ENCODE measurements around the gene SWT1.
A peak's percentile ranks its signal among the peaks of the same experiment; 100 is the strongest.

SWT1 gene

DNA sequence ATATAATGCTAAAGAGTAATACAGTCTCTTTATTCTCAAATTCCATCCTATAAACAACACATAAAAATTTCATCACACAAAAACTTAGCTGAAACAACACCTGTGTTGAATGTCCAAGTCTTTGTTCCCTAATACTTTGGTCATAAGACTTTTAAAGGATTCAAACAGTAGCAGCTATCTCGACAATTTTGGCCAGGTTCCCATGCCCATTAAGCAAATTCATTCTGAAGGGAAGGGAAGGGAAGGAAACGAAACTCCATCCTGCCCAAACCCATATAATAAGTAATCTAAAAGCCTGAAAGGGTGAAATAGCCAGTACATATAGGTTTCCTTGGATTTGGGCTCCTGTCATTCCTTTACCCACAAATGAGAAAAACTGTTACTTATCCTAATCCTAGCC lies 152.6 kb downstream of the SWT1 start:
- no peaks in the 10 kb centered on the region for H3K9me3 ChIP-seq (ENCODE audit: insufficient read depth, low read depth, low read length)
- TF ChIP-seq, protein P1, sequence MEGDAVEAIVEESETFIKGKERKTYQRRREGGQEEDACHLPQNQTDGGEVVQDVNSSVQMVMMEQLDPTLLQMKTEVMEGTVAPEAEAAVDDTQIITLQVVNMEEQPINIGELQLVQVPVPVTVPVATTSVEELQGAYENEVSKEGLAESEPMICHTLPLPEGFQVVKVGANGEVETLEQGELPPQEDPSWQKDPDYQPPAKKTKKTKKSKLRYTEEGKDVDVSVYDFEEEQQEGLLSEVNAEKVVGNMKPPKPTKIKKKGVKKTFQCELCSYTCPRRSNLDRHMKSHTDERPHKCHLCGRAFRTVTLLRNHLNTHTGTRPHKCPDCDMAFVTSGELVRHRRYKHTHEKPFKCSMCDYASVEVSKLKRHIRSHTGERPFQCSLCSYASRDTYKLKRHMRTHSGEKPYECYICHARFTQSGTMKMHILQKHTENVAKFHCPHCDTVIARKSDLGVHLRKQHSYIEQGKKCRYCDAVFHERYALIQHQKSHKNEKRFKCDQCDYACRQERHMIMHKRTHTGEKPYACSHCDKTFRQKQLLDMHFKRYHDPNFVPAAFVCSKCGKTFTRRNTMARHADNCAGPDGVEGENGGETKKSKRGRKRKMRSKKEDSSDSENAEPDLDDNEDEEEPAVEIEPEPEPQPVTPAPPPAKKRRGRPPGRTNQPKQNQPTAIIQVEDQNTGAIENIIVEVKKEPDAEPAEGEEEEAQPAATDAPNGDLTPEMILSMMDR (conservative IDR thresholded peaks at IDR 0.05; ENCODE audit: low read length) = no peak
- no peak for TF ChIP-seq EZH2phosphoT487 (IDR thresholded peaks at IDR 0.05; ENCODE audit: borderline replicate concordance)
- no peaks in the 10 kb centered on the region for H3K9me2 ChIP-seq (replicated peaks; ENCODE audit: low read depth, low read length)
- H3K9ac ChIP-seq (ENCODE audit: low read depth, low read length, poor library complexity, severe bottlenecking) = no peak overlapping the region
- H3K79me2 ChIP-seq (ENCODE audit: insufficient read depth, low read length) = peaks cover 75% of the 10 kb centered on the region
- no peak overlapping the region for H2AFZ ChIP-seq (ENCODE audit: low read length)
- H3K4me3 ChIP-seq (ENCODE audit: low read length, poor library complexity, severe bottlenecking) = peak overlapping the region; percentile 40
- peak overlapping the region; percentile 98 for H3K4me2 ChIP-seq (ENCODE audit: low read depth, low read length, poor library complexity, severe bottlenecking)
- H4K20me1 ChIP-seq (ENCODE audit: insufficient read depth, low read length, poor library complexity, severe bottlenecking) = peaks cover 78% of the 10 kb centered on the region
- H3F3A ChIP-seq (ENCODE audit: low read depth) = no peaks in the 10 kb centered on the region
- H3K36me3 ChIP-seq (ENCODE audit: insufficient read depth, low read length) = peaks cover 70% of the 10 kb centered on the region
- H3K27me3 ChIP-seq (ENCODE audit: insufficient read depth, low read length, poor library complexity, severe bottlenecking) = no peaks in the 10 kb centered on the region
- peaks cover 53% of the 10 kb centered on the region for H3K4me1 ChIP-seq (ENCODE audit: insufficient read depth, low read length, poor library complexity, severe bottlenecking)

DNA sequence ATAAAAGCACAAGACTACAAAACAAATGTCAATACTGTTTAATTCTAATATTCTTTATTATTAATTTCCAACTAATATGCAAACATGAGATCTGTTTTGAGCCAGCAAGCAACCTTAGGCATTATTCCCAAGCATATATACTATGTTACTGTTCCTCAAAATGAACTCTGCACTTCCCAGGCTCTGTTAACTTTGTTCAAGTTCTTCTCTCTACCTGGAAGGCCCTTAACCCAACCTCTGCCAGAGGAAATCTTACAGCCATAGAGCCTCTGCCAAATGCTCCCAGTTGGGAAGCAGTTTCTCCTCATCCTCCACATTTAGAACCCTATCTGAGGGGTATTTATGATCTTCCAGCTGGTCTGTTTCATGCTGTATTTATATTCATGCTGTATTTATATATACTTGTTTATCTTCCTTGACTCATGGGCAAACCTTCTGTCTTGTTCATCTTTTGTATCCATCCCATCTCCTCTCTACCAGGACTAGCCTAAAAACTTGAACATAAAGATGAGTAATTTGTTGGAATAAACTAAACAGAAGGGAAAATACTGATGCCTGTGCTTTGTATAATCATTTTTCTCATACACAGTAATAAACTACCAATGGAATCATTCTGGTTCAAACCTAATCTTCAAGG lies 154.7 kb downstream of the SWT1 start:
- TF ChIP-seq, protein P1 (conservative IDR thresholded peaks at IDR 0.05; ENCODE audit: low read length) = no peak
- no peak for TF ChIP-seq EZH2phosphoT487 (IDR thresholded peaks at IDR 0.05; ENCODE audit: borderline replicate concordance)
- H4K20me1 ChIP-seq (ENCODE audit: insufficient read depth, low read length, poor library complexity, severe bottlenecking) = peaks cover 95% of the 10 kb centered on the region
- H3K79me2 ChIP-seq (ENCODE audit: insufficient read depth, low read length) = peaks cover 95% of the 10 kb centered on the region
- H3K4me2 ChIP-seq (ENCODE audit: low read depth, low read length, poor library complexity, severe bottlenecking) = peak overlapping the region; percentile 98
- H3F3A ChIP-seq (ENCODE audit: low read depth) = no peaks in the 10 kb centered on the region
- H3K27me3 ChIP-seq (ENCODE audit: insufficient read depth, low read length, poor library complexity, severe bottlenecking) = peaks cover 5% of the 10 kb centered on the region
- H3K4me3 ChIP-seq (ENCODE audit: low read length, poor library complexity, severe bottlenecking) = peak overlapping the region; percentile 99
- H3K9me2 ChIP-seq (replicated peaks; ENCODE audit: low read depth, low read length) = no peaks in the 10 kb centered on the region
- no peak overlapping the region for H2AFZ ChIP-seq (ENCODE audit: low read length)
- peaks cover 64% of the 10 kb centered on the region for H3K4me1 ChIP-seq (ENCODE audit: insufficient read depth, low read length, poor library complexity, severe bottlenecking)
- no peaks in the 10 kb centered on the region for H3K9me3 ChIP-seq (ENCODE audit: insufficient read depth, low read depth, low read length)
- peak overlapping the region; percentile 98 for H3K9ac ChIP-seq (ENCODE audit: low read depth, low read length, poor library complexity, severe bottlenecking)
- H3K36me3 ChIP-seq (ENCODE audit: insufficient read depth, low read length) = peaks cover 49% of the 10 kb centered on the region

DNA sequence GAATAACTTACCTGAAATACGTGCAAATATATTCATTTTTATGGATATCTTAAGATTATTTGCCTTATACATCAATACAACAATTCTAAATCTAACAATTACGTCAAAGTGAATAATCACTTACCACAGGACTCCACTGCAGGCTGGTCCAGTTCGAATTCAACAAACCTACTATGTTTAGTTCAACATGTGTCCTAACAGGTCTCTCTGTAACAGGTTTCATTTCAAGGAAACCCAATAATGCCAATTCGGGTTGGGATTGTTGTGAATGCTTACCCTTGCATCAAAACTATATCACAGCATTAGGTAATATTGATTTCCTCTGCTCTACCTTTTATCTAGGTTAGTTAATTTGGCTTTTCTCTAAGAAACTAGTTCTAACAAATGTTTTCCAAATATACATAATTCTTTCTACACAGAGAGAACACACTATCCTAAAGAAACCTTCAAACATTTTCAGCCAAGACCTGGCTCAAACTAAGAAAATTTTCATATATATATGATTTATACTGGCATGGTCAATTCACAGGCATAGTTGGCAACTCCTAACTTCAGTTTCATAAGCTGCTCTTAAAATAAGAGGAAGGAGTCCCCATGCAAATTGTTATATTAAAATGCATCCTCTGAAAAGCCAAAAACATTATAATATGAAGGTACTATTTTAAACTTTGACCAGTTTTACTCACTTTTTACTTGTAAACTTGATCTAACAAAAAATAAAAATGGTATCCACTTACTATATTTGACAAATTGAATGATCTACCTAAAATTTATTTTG lies 155.6 kb downstream of the SWT1 start:
- H3K9me2 ChIP-seq (replicated peaks; ENCODE audit: low read depth, low read length) = no peaks in the 10 kb centered on the region
- peak overlapping the region; percentile 99 for H3K4me3 ChIP-seq (ENCODE audit: low read length, poor library complexity, severe bottlenecking)
- H3K27me3 ChIP-seq (ENCODE audit: insufficient read depth, low read length, poor library complexity, severe bottlenecking) = peaks cover 7% of the 10 kb centered on the region
- no peaks in the 10 kb centered on the region for H3F3A ChIP-seq (ENCODE audit: low read depth)
- peaks cover 95% of the 10 kb centered on the region for H3K79me2 ChIP-seq (ENCODE audit: insufficient read depth, low read length)
- H3K36me3 ChIP-seq (ENCODE audit: insufficient read depth, low read length) = peaks cover 40% of the 10 kb centered on the region
- no peak overlapping the region for H2AFZ ChIP-seq (ENCODE audit: low read length)
- TF ChIP-seq, protein P1 (conservative IDR thresholded peaks at IDR 0.05; ENCODE audit: low read length) = no peak
- H3K9ac ChIP-seq (ENCODE audit: low read depth, low read length, poor library complexity, severe bottlenecking) = peak overlapping the region; percentile 98
- H3K9me3 ChIP-seq (ENCODE audit: insufficient read depth, low read depth, low read length) = no peaks in the 10 kb centered on the region
- H3K4me1 ChIP-seq (ENCODE audit: insufficient read depth, low read length, poor library complexity, severe bottlenecking) = peaks cover 64% of the 10 kb centered on the region
- peaks cover 89% of the 10 kb centered on the region for H4K20me1 ChIP-seq (ENCODE audit: insufficient read depth, low read length, poor library complexity, severe bottlenecking)
- peak overlapping the region; percentile 98 for H3K4me2 ChIP-seq (ENCODE audit: low read depth, low read length, poor library complexity, severe bottlenecking)

All from Loucy (cell line).